K562 (cell line): ENCODE data around the gene NR2E1. TPM values are rescaled to one million over a fixed set of nuclear protein-coding genes. Genes with fewer than 3 reads are reported as not detected.

Experiments
- ATAC-seq: fragments of 200-7000 bp; cut with Tn5 transposase; 3 replicates; pipeline ENCODE4 v1.9.1; 2020; ENCODE audit warnings: moderate library complexity
- BruUV-seq: library from RNA; stranded (reverse); fragments of 400-500 nt; replicated peaks from 2 replicates; lab custom pipeline; 2021; lab: Mats Ljungman, UMichigan
- CTCF ChIA-PET: fragments of 300-600 bp; formaldehyde crosslinking; extraction: SDS; loops from one replicate; lab custom pipeline; 2021; ENCODE audit warnings: low intra/inter-chr PET ratio; lab: Yijun Ruan, JAX
- POLR2A ChIA-PET: fragments of 300-600, 350-650 bp; sonication (Branson Sonifier 250); formaldehyde crosslinking; extraction: SDS; loops from one replicate; lab custom pipeline; 2021; ENCODE audit warnings: antibody characterized with exemption, inconsistent platforms; lab: Yijun Ruan, JAX
- DNase-seq, 4 experiments: peaks; one replicate each; pipeline versions ENCODE4 v3.0.0 to v3.0.0-alpha.2; 2011 to 2018; ENCODE audit warnings: low spot score in 3 of 4, mixed read lengths in 3 of 4; ENCODE audit errors: extremely low read depth in 1 of 4
- FAIRE-seq: peaks from 2 replicates; lab custom pipeline; 2011; peaks lifted over from hg19 to GRCh38; lab: Jason Lieb, UNC
- H2AFZ ChIP-seq: 2 replicates; pipeline ENCODE4 v1.6.0; 2011; ENCODE audit warnings: low read depth, low read length, control low read depth, inconsistent platforms
- H3K27ac ChIP-seq: fragments of 200-600 bp; 3 replicates; pipeline ENCODE4 v1.8.0; 2011; ENCODE audit warnings: low read depth, mild to moderate bottlenecking, control low read depth, inconsistent platforms, low read length, moderate library complexity, mixed read lengths; ENCODE audit errors: extremely low read depth
- H3K27me3 ChIP-seq, 2 experiments: fragments of 300-600 bp in 1 of 2; 2 replicates in 1 of 2; 3 replicates in 1 of 2; pipeline versions ENCODE4 v1.6.0 to v1.8.0; 2011; ENCODE audit warnings: inconsistent platforms in 2 of 2, low read length in 2 of 2, mild to moderate bottlenecking in 1 of 2, mixed read lengths in 1 of 2, moderate library complexity in 1 of 2; ENCODE audit not compliant: control insufficient read depth in 2 of 2, insufficient read depth in 2 of 2
- H3K36me3 ChIP-seq: fragments of 300-600 bp; 3 replicates; pipeline ENCODE4 v1.8.0; 2011; ENCODE audit warnings: mild to moderate bottlenecking, low read length, inconsistent platforms; ENCODE audit not compliant: control insufficient read depth, insufficient read depth
- H3K4me1 ChIP-seq, 2 experiments: fragments of 200-600 bp in 1 of 2; replicated peaks in 1 of 2; 2 replicates in 1 of 2; 3 replicates in 1 of 2; pipeline versions ENCODE4 v1.5.1 to v1.8.0; 2011; ENCODE audit warnings: inconsistent platforms in 2 of 2, low read length in 2 of 2, mild to moderate bottlenecking in 1 of 2, mixed read lengths in 1 of 2, moderate library complexity in 1 of 2; ENCODE audit not compliant: control insufficient read depth in 2 of 2, insufficient read depth in 2 of 2
- H3K4me2 ChIP-seq: 2 replicates; pipeline ENCODE4 v1.6.1; 2011; ENCODE audit warnings: low read length, control low read depth, inconsistent platforms, mixed read lengths; ENCODE audit not compliant: insufficient read depth
- H3K4me3 ChIP-seq: fragments of 200-600 bp; sonication (generic), shearing (Covaris generic); 2 replicates; pipeline ENCODE4 v1.5.1; 2016; ENCODE audit warnings: control low read depth, inconsistent platforms
- H3K79me2 ChIP-seq: fragments of 200-600 bp; 3 replicates; pipeline ENCODE4 v1.8.0; 2011; ENCODE audit warnings: low read length, inconsistent platforms; ENCODE audit not compliant: control insufficient read depth, insufficient read depth
- H3K9ac ChIP-seq, 2 experiments: 2 replicates each; pipeline versions ENCODE4 v1.6.0 to v1.6.1; 2011; ENCODE audit warnings: low read depth in 2 of 2, low read length in 2 of 2, control low read depth in 1 of 2, inconsistent platforms in 1 of 2, mild to moderate bottlenecking in 1 of 2, mixed read lengths in 1 of 2; ENCODE audit not compliant: insufficient read depth in 1 of 2
- H3K9me1 ChIP-seq: one replicate; pipeline ENCODE4 v1.6.0; 2011; ENCODE audit warnings: inconsistent platforms, mild to moderate bottlenecking, low read length, moderate library complexity; ENCODE audit not compliant: control insufficient read depth, insufficient read depth
- H3K9me3 ChIP-seq: replicated peaks from 2 replicates; pipeline ENCODE4 v1.5.1; 2011; ENCODE audit warnings: low read depth, low read length, inconsistent platforms; ENCODE audit not compliant: control insufficient read depth, insufficient read depth
- H4K20me1 ChIP-seq: replicated peaks from 2 replicates; pipeline ENCODE4 v1.6.1; 2011; ENCODE audit warnings: low read length, inconsistent platforms, mixed read lengths; ENCODE audit not compliant: control insufficient read depth, insufficient read depth
- E2F6 ChIP-seq, 2 experiments: IDR thresholded peaks; 2 replicates each; pipeline ENCODE4 v1.6.1; 2011; ENCODE audit warnings: borderline replicate concordance in 1 of 2, control low read depth in 1 of 2, low read depth in 1 of 2, low read length in 1 of 2, mild to moderate bottlenecking in 1 of 2, mixed read lengths in 1 of 2, moderate library complexity in 1 of 2; ENCODE audit not compliant: insufficient read depth in 1 of 2, insufficient read length in 1 of 2, poor library complexity in 1 of 2, severe bottlenecking in 1 of 2; ENCODE audit errors: extremely low read depth in 1 of 2
- EHMT2 ChIP-seq: fragments of 450-650 bp; IDR thresholded peaks from 2 replicates; pipeline ENCODE4 v1.6.1; 2018; ENCODE audit warnings: antibody characterized with exemption
- HNRNPUL1 ChIP-seq: fragments of 200-400 bp; formaldehyde crosslinking; IDR thresholded peaks from 2 replicates; pipeline ENCODE4 v1.6.1; 2017; ENCODE audit warnings: low read length
- PCBP1 ChIP-seq: fragments of 200-400 bp; formaldehyde crosslinking; IDR thresholded peaks from 2 replicates; pipeline ENCODE4 v1.6.1; 2018; ENCODE audit warnings: mild to moderate bottlenecking, low read depth, low read length; ENCODE audit not compliant: poor library complexity, severe bottlenecking
- PHF21A ChIP-seq: fragments of 450-650 bp; IDR thresholded peaks from 2 replicates; pipeline ENCODE4 v1.6.1; 2017; ENCODE audit warnings: low read depth, borderline replicate concordance
- SMAD1 ChIP-seq: fragments of 150-350 bp; IDR thresholded peaks from 2 replicates; pipeline ENCODE4 v1.6.1; 2014; ENCODE audit warnings: low read length, low read depth; ENCODE audit not compliant: partially characterized antibody
- TCFL5 ChIP-seq: fragments of 250-450 bp; sonication (Bioruptor Pico); conservative IDR thresholded peaks from 2 replicates; pipeline ENCODE4 v1.6.1; 2021; ENCODE audit warnings: mild to moderate bottlenecking, moderate library complexity, matching md5 sums
- TEAD1 ChIP-seq, 2 experiments: fragments of 450-650 bp in 1 of 2; sonication (generic) in 1 of 2; formaldehyde crosslinking; IDR thresholded peaks; 2 replicates each; pipeline versions ENCODE4 v1.4.0 to v1.8.0; 2020 to 2022; ENCODE audit warnings: mild to moderate bottlenecking in 2 of 2, missing genetic modification reagents in 1 of 2
- ZBTB2 ChIP-seq: fragments of 450-650 bp; IDR thresholded peaks from 2 replicates; pipeline ENCODE4 v1.6.1; 2016; ENCODE audit warnings: antibody characterized with exemption
- ZNF140 ChIP-seq: fragments of 250-450 bp; sonication (Bioruptor Pico); IDR thresholded peaks from 2 replicates; pipeline ENCODE4 v1.8.0; 2021; ENCODE audit warnings: moderate library complexity, mild to moderate bottlenecking, inconsistent platforms
- ZNF408 ChIP-seq: fragments of 250-450 bp; sonication (Bioruptor Pico); IDR thresholded peaks from 2 replicates; pipeline ENCODE4 v1.4.0; 2020; ENCODE audit warnings: low read depth, mild to moderate bottlenecking, moderate library complexity
- WGBS: fragments of 100-300 bp; shearing (Covaris generic); methylation state at CpG from one replicate; pipeline ENCODE4 v1.1.6; 2016; ENCODE audit warnings: low coverage, mixed read lengths; ENCODE audit not compliant: insufficient coverage; ENCODE audit errors: missing lambda C conversion rate; 5-methylcytosine and 5-hydroxymethylcytosine counted together
- in situ Hi-C: fragments of 300-500 bp; cut with MboI; formaldehyde crosslinking; loops from 4 replicates; pipeline ENCODE4 v1.15.0; 2018; ENCODE audit warnings: inconsistent platforms, mixed read lengths
- intact Hi-C: fragments of 100-400 bp; cut with micrococcal nuclease; formaldehyde crosslinking; loops from 2 replicates; pipeline ENCODE4 v1.14.2; 2022
- polyA plus RNA-seq, 8 experiments: library from polyadenylated mRNA; depleted of rRNA in 4 of 8; stranded (reverse) in 5 of 8; unstranded in 3 of 8; fragments of >200 nt; fragmentation: Nextera tagmentation in 2 of 8; fragmentation: Illumina TruSeq in 1 of 8; extraction: Ambion mirVana in 2 of 8; extraction: Trizol in 1 of 8; gene quantifications; 2 replicates each; pipeline versions ENCODE4 v1.2.1 to v1.2.3, GENCODE V29; 2011 to 2014; ENCODE audit warnings: inconsistent platforms in 1 of 8, missing spikeins in 1 of 8
- total RNA-seq, 7 experiments: library from RNA; depleted of rRNA in 6 of 7; stranded (reverse); fragments of >200 nt in 6 of 7; fragmentation: Illumina TruSeq in 2 of 7; extraction: Trizol in 2 of 7; gene quantifications; 2 replicates each; pipeline versions ENCODE4 v1.2.1 to v1.2.3, GENCODE V29; 2011 to 2021; ENCODE audit warnings: low replicate concordance in 1 of 7

Gene NR2E1
- total and polyA plus RNA-seq, 9 of the 15 experiments (the other 6 are each of a cell fraction or from before 2014, with no cell fraction given), result not detected

GRCh38 chr6:108116546-108117426, 49.0 kb upstream of the NR2E1 start (continued):
- TF ChIP-seq ZBTB2 (no peak), TEAD1 (CRISPR knock-in tag; IDR thresholded peaks at IDR 0.05) (no peak), SMAD1 (no peak)
- TF ChIP-seq, all 486 proteins: peak for 0

- no peaks in the 10 kb centered on the region for H3K79me2 ChIP-seq
- FAIRE-seq (no peak), DNase-seq (no peak), ATAC-seq (peak; percentile 53)
- peaks cover 13 to 58% of the 10 kb centered on the region in 2 experiments; a peak in 4 of 5 replicates for H3K27me3 ChIP-seq
- H3K9ac ChIP-seq, result peak overlapping the region in 1 of 2 experiments; percentile 42; a peak in 2 of 4 replicates
- H3K27ac ChIP-seq, result no peak overlapping the region
- no peaks in the 10 kb centered on the region for H3K9me3 ChIP-seq
- 21% methylated on average over 47 of the region's 72 CpGs for WGBS
- BruUV-seq, result no TSS peak
- no peaks in the 10 kb centered on the region for H3K9me1 ChIP-seq
- CTCF ChIA-PET, result interaction anchor here (1.1 kb wide), 1 partner anchor 408 kb away, joined by 3 read pairs; no protein-coding TSS in a partner anchor
- no peaks in the 10 kb centered on the region for H3K36me3 ChIP-seq
- in situ Hi-C loops (no loop called here), intact Hi-C loops (loop anchor here (10.0 kb wide), 2 partner anchors 137 to 717 kb away; no protein-coding TSS in a partner anchor)
- H4K20me1 ChIP-seq, result no peaks in the 10 kb centered on the region
- peak overlapping the region; percentile 15; the same call in 1 of the 2 replicates for H3K4me3 ChIP-seq
- 0 out of 2 replicates have a peak overlapping the region, but pooled peaks have one; percentile 18 for H2AFZ ChIP-seq
- H3K4me2 ChIP-seq, result no peak overlapping the region; the same call in 1 of the 2 replicates
- POLR2A ChIA-PET, result no interaction called here
- H3K4me1 ChIP-seq, result peaks cover 0 to 35% of the 10 kb centered on the region in 2 experiments; a peak in 3 of 5 replicates
- TF ChIP-seq TCFL5 (no peak), PCBP1 (peak; percentile 52), PHF21A (no peak), HNRNPUL1 (no peak), ZNF140 (no peak), E2F6 (IDR thresholded peaks at IDR 0.05; ENCODE audit: borderline replicate concordance in 1 of 2, extremely low read depth in 1 of 2, insufficient read depth in 1 of 2, insufficient read length in 1 of 2, low read depth in 1 of 2, low read length in 1 of 2, poor library complexity in 1 of 2, severe bottlenecking in 1 of 2) (peak; percentile 28 to 66), ZNF408 (CRISPR knock-in tag) (no peak), EHMT2 (no peak)
Measured at GRCh38 chr6:108117427-108118358, 48.1 kb upstream of the NR2E1 start.
